Effector memory CD8-positive, alpha-beta T cell (primary cell): ENCODE results near the gene NELFE.

ENCODE experiments used
- ATAC-seq: fragments of 150-1000 bp; cut with Tn5 transposase; replicated peaks from 2 replicates; pipeline ENCODE4 v1.10.0; 2021; ENCODE audit warnings: mild to moderate bottlenecking, moderate library complexity
- DNase-seq, 3 experiments: peaks; one replicate each; pipeline ENCODE4 v3.0.0; 2021
- H3K27ac Mint-ChIP-seq, 2 donors: one replicate each; pipeline ENCODE4 v1.8.0; 2022; ENCODE audit warnings: mild to moderate bottlenecking in 2 of 2, mixed read lengths in 2 of 2, moderate library complexity in 2 of 2
- H3K27me3 Mint-ChIP-seq, 2 donors: one replicate each; pipeline ENCODE4 v1.8.0; 2022; ENCODE audit warnings: mixed read lengths in 2 of 2
- H3K36me3 Mint-ChIP-seq: one replicate; pipeline ENCODE4 v1.8.0; 2022; ENCODE audit warnings: mild to moderate bottlenecking, moderate library complexity, mixed read lengths; ENCODE audit not compliant: insufficient read depth
- H3K4me1 Mint-ChIP-seq, 2 donors: one replicate each; pipeline ENCODE4 v1.8.0; 2022; ENCODE audit warnings: low read depth in 2 of 2, mixed read lengths in 2 of 2
- H3K4me3 Mint-ChIP-seq, 2 donors: one replicate each; pipeline ENCODE4 v1.8.0; 2022; ENCODE audit warnings: mild to moderate bottlenecking in 2 of 2, mixed read lengths in 2 of 2, moderate library complexity in 2 of 2
- H3K9me3 Mint-ChIP-seq, 2 donors: one replicate each; pipeline ENCODE4 v1.8.0; 2022; ENCODE audit warnings: mixed read lengths in 2 of 2

NELFE gene

DNA sequence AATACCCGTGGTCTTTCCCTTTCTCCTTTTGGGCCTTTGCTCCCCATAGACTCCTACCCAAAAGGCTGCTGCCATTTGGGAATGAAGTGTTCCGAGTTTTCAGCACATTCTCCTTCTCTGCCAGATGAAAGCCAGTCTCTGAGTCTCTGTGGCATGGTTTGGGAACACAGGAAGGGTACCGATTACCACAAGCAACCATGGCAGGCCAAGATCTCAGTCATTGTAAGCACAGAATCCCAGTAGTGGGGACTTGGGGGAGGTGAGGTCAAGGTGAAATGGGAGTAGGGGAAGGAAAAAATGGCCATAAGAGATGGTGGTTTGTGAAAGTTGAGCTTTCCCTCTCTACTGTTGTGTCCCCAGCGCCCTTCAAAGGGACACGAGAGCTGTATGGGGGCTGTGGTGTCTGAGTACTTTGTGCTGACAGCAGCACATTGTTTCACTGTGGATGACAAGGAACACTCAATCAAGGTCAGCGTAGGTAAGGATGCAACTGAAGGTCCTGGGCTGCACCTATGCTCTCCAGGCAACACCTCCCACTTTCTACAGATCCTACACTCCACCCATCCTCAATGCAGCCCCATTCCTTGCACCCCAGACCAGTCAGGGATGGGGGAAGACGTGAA lies 8.7 kb downstream of the NELFE start:
- DNase-seq (no peak), ATAC-seq (no peak)
- Mint-ChIP-seq H3K4me3 (no peak overlapping the region), H3K4me1 (peaks cover 3 to 4% of the 10 kb centered on the region in 2 donors), H3K9me3 (no peaks in the 10 kb centered on the region), H3K27me3 (peaks cover 6 to 11% of the 10 kb centered on the region in 2 donors), H3K27ac (peak overlapping the region; percentile 47 to 50), H3K36me3 (peaks cover 32% of the 10 kb centered on the region)

- Mint-ChIP-seq H3K4me3 (no peak overlapping the region), H3K27ac (peak overlapping the region; percentile 47 to 70), H3K27me3 (peaks cover 11 to 23% of the 10 kb centered on the region in 2 donors), H3K36me3 (peaks cover 25% of the 10 kb centered on the region), H3K4me1 (peaks cover 3 to 4% of the 10 kb centered on the region in 2 donors), H3K9me3 (no peaks in the 10 kb centered on the region)
- no peak for DNase-seq
- ATAC-seq, result no peak
Observed at GRCh38 chr6:31948753-31949413, 9.9 kb downstream of the NELFE start.

DNA sequence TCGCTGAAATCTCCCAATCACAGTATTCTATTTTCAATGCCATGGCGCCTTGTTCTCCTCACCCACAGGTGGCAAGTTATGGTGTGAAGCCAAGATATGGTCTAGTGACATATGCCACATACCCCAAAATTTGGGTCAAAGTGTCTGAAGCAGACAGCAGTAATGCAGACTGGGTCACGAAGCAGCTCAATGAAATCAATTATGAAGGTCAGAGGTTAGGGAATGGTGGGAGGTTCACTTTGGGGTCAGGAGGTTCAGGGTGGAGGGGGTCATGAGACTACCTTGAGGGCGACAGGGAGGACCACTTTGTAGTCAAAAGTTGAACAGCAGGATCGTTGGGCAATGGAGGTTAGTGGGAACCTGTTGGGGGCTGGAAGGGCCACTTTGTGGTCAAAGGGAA lies 10.5 kb downstream of the NELFE start:
- no peak for DNase-seq
- Mint-ChIP-seq H3K27me3 (peaks cover 11 to 28% of the 10 kb centered on the region in 2 donors), H3K4me3 (no peak overlapping the region), H3K4me1 (peaks cover 3 to 4% of the 10 kb centered on the region in 2 donors), H3K27ac (no peak overlapping the region), H3K36me3 (peaks cover 19% of the 10 kb centered on the region), H3K9me3 (no peaks in the 10 kb centered on the region)
- ATAC-seq, result no peak

- Mint-ChIP-seq H3K36me3 (peaks cover 18% of the 10 kb centered on the region), H3K4me3 (no peak overlapping the region), H3K9me3 (no peaks in the 10 kb centered on the region), H3K27me3 (peaks cover 11 to 33% of the 10 kb centered on the region in 2 donors), H3K27ac (no peak overlapping the region), H3K4me1 (peaks cover 3 to 4% of the 10 kb centered on the region in 2 donors)
- no peak for ATAC-seq
- no peak for DNase-seq
Observed at GRCh38 chr6:31947864-31948263, 10.9 kb downstream of the NELFE start.

DNA sequence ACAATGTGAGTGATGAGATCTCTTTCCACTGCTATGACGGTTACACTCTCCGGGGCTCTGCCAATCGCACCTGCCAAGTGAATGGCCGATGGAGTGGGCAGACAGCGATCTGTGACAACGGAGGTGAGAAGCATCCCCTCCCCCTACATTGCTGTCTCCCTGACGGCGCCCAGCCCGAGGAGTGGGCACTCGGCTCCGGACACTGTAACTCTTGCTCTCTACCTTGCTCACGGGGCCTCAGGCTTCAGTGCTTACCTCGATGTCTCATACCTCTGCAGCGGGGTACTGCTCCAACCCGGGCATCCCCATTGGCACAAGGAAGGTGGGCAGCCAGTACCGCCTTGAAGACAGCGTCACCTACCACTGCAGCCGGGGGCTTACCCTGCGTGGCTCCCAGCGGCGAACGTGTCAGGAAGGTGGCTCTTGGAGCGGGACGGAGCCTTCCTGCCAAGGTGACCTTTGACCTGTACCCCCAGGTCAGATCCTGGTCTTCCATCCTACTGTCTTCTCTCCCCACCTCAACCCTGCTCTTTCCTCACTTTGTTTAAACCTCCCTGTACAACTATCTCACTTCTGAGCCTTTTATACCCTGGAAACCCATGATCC lies 11.6 kb downstream of the NELFE start:
- ATAC-seq (no peak), DNase-seq (no peak)
- Mint-ChIP-seq H3K27ac (peak overlapping the region in 1 of 2 donors; percentile 78), H3K36me3 (peaks cover 12% of the 10 kb centered on the region), H3K27me3 (peaks cover 18 to 40% of the 10 kb centered on the region in 2 donors), H3K4me1 (peaks cover 4 to 5% of the 10 kb centered on the region in 2 donors), H3K9me3 (no peaks in the 10 kb centered on the region), H3K4me3 (no peak overlapping the region)

DNA sequence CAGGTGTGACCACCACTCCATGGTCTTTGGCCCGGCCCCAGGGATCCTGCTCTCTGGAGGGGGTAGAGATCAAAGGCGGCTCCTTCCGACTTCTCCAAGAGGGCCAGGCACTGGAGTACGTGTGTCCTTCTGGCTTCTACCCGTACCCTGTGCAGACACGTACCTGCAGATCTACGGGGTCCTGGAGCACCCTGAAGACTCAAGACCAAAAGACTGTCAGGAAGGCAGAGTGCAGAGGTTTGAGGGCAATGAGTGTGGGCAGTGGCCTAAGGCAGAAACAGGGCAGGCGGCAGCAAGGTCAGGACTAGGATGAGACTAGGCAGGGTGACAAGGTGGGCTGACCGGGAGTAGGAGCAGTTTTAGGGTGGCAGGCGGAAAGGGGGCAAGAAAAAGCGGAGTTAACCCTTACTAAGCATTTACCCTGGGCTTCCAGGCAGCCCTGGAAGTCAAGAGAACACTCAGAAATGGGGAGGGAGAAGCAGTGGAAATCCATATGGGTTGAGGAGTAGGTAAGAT lies 12.3 kb downstream of the NELFE start:
- Mint-ChIP-seq H3K4me1 (peaks cover 4 to 5% of the 10 kb centered on the region in 2 donors), H3K27ac (no peak overlapping the region), H3K36me3 (peaks cover 11% of the 10 kb centered on the region), H3K9me3 (no peaks in the 10 kb centered on the region), H3K27me3 (peaks cover 21 to 47% of the 10 kb centered on the region in 2 donors), H3K4me3 (no peak overlapping the region)
- ATAC-seq (no peak), DNase-seq (no peak)

GRCh38 chr6:31945507-31946369 lies 13.0 kb downstream of the NELFE start, which contains the start of gene CFB:
TSS of gene CFB (plus strand) at chr6:31946095. CDS start at chr6:31946222, 127 bp downstream.
- H3K27ac Mint-ChIP-seq, result no peak within 1 kb of the TSS

DNA sequence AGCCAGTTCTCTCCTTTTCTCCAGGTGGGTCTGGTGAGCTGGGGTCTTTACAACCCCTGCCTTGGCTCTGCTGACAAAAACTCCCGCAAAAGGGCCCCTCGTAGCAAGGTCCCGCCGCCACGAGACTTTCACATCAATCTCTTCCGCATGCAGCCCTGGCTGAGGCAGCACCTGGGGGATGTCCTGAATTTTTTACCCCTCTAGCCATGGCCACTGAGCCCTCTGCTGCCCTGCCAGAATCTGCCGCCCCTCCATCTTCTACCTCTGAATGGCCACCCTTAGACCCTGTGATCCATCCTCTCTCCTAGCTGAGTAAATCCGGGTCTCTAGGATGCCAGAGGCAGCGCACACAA lies 13.6 kb downstream of the NELFE start:
- Mint-ChIP-seq H3K4me1 (peaks cover 4 to 5% of the 10 kb centered on the region in 2 donors), H3K27ac (no peak overlapping the region), H3K9me3 (no peaks in the 10 kb centered on the region), H3K36me3 (peaks cover 11% of the 10 kb centered on the region), H3K27me3 (peaks cover 21 to 60% of the 10 kb centered on the region in 2 donors), H3K4me3 (no peak overlapping the region)
- DNase-seq (no peak), ATAC-seq (no peak)

More at GRCh38 chr6:31945507-31946369, 13.0 kb downstream of the NELFE start, which contains the start of gene CFB:
- DNase-seq, result no peak
- no peak for ATAC-seq
- Mint-ChIP-seq H3K27me3 (peaks cover 21 to 54% of the 10 kb centered on the region in 2 donors), H3K36me3 (peaks cover 11% of the 10 kb centered on the region), H3K4me1 (peaks cover 4 to 5% of the 10 kb centered on the region in 2 donors), H3K4me3 (no peak within 1 kb of the TSS), H3K9me3 (no peaks in the 10 kb centered on the region)

GRCh38 chr6:31943742-31944141 lies 15.0 kb downstream of the NELFE start:
- Mint-ChIP-seq H3K27ac (no peak overlapping the region), H3K9me3 (no peaks in the 10 kb centered on the region), H3K36me3 (peaks cover 8% of the 10 kb centered on the region), H3K4me3 (no peak overlapping the region), H3K27me3 (peaks cover 21 to 60% of the 10 kb centered on the region in 2 donors), H3K4me1 (peaks cover 3 to 4% of the 10 kb centered on the region in 2 donors)
- DNase-seq, result no peak
- ATAC-seq, result no peak

GRCh38 chr6:31940256-31940664 lies 18.5 kb downstream of the NELFE start:
- peaks cover 4% of the 10 kb centered on the region for H3K36me3 Mint-ChIP-seq

GRCh38 chr6:31935823-31936222 lies 22.9 kb downstream of the NELFE start:
- Mint-ChIP-seq H3K9me3 (no peaks in the 10 kb centered on the region), H3K4me1 (no peaks in the 10 kb centered on the region), H3K36me3 (no peaks in the 10 kb centered on the region), H3K4me3 (no peak overlapping the region), H3K27me3 (peaks cover 8 to 25% of the 10 kb centered on the region in 2 donors), H3K27ac (no peak overlapping the region)
- ATAC-seq (no peak), DNase-seq (no peak)

More at GRCh38 chr6:31940256-31940664, 18.5 kb downstream of the NELFE start:
- Mint-ChIP-seq H3K4me3 (no peak overlapping the region), H3K27me3 (peaks cover 17 to 51% of the 10 kb centered on the region in 2 donors), H3K9me3 (no peaks in the 10 kb centered on the region), H3K27ac (no peak overlapping the region), H3K4me1 (peaks cover 0 to 3% of the 10 kb centered on the region in 2 donors)
- no peak for ATAC-seq
- DNase-seq, result no peak

DNA sequence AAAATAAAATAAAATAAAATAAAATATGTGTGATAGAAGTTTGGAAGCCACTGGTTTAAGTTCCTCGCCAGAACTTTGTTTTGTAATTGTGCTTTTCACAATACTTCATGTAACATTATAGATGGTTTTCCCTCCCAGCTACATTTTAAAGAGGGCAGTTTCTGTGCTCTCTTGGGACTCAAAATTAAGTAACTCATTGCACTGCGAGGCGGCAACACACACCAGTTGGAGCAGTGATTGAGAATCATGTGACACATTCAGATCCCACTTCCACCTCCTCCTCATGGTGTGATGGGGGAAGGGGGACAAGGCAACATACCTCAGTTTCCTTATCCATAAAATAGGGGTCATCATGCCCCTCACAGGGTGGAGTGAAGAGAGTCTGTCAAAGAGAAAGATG lies 23.8 kb downstream of the NELFE start:
- DNase-seq (no peak), ATAC-seq (no peak)
- Mint-ChIP-seq H3K4me3 (no peak overlapping the region), H3K4me1 (no peaks in the 10 kb centered on the region), H3K27me3 (peaks cover 8 to 23% of the 10 kb centered on the region in 2 donors), H3K36me3 (no peaks in the 10 kb centered on the region), H3K9me3 (no peaks in the 10 kb centered on the region), H3K27ac (no peak overlapping the region)

DNA sequence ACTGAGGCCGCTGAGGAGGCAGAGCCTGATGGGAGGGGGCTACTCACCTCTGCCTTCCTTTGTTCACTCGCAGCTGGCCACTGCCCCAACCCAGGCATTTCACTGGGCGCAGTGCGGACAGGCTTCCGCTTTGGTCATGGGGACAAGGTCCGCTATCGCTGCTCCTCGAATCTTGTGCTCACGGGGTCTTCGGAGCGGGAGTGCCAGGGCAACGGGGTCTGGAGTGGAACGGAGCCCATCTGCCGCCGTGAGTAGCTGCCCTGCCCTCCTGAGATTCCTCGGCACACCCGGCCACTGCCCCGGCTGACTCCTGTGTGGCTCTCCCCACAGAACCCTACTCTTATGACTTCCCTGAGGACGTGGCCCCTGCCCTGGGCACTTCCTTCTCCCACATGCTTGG lies 25.2 kb downstream of the NELFE start:
- DNase-seq, result no peak
- H3K9me3 Mint-ChIP-seq, result no peaks in the 10 kb centered on the region
- peaks cover 8 to 28% of the 10 kb centered on the region in 2 donors for H3K27me3 Mint-ChIP-seq
- ATAC-seq, result no peak
- no peaks in the 10 kb centered on the region for H3K36me3 Mint-ChIP-seq
- H3K4me1 Mint-ChIP-seq, result no peaks in the 10 kb centered on the region
- no peak overlapping the region for H3K27ac Mint-ChIP-seq
- no peak overlapping the region for H3K4me3 Mint-ChIP-seq
